IMR-90 (cell line): ENCODE measurements around the gene CDHR4.

Source experiments
- BHLHE40 ChIP-seq: fragments of 150-350 bp; IDR thresholded peaks from 2 replicates; pipeline ENCODE4 v1.6.1; 2016; ENCODE audit warnings: mild to moderate bottlenecking, low read depth, low read length
- CEBPB ChIP-seq: IDR thresholded peaks from 2 replicates; pipeline ENCODE4 v1.6.1; 2012; ENCODE audit warnings: low read depth, low read length, improper control_type of control experiment
- MAFK ChIP-seq: IDR thresholded peaks from 2 replicates; pipeline ENCODE4 v1.6.1; 2012; ENCODE audit warnings: low read depth, low read length, improper control_type of control experiment
- MAZ ChIP-seq: IDR thresholded peaks from 2 replicates; pipeline ENCODE4 v1.6.1; 2012; ENCODE audit warnings: low read depth, mild to moderate bottlenecking, low read length, improper control_type of control experiment, moderate library complexity, borderline replicate concordance
- MXI1 ChIP-seq: IDR thresholded peaks from 2 replicates; pipeline ENCODE4 v1.6.1; 2012; ENCODE audit warnings: low read depth, mild to moderate bottlenecking, low read length, moderate library complexity, borderline replicate concordance
- NFE2L2 ChIP-seq: fragments of 150-350 bp; IDR thresholded peaks from 2 replicates; pipeline ENCODE4 v1.6.1; 2016; ENCODE audit warnings: low read depth, mild to moderate bottlenecking, low read length
- POLR2A ChIP-seq: IDR thresholded peaks from 2 replicates; pipeline ENCODE4 v1.6.1; 2012; ENCODE audit warnings: mild to moderate bottlenecking, low read depth, low read length
- RCOR1 ChIP-seq: IDR thresholded peaks from 2 replicates; pipeline ENCODE4 v1.6.1; 2012; ENCODE audit warnings: mild to moderate bottlenecking, low read length, improper control_type of control experiment; ENCODE audit not compliant: insufficient replicate concordance
- TF ChIP-seq, protein P1 (sequence below): conservative IDR thresholded peaks from 2 replicates; pipeline ENCODE4 v1.5.1; 2012; ENCODE audit warnings: mild to moderate bottlenecking, low read depth, low read length, improper control_type of control experiment
- TF ChIP-seq, protein P2 (sequence below): fragments of 150-350 bp; IDR thresholded peaks from 2 replicates; pipeline ENCODE4 v1.6.1; 2017; ENCODE audit warnings: mild to moderate bottlenecking, antibody characterized with exemption, low read length, low read depth

DNA sequence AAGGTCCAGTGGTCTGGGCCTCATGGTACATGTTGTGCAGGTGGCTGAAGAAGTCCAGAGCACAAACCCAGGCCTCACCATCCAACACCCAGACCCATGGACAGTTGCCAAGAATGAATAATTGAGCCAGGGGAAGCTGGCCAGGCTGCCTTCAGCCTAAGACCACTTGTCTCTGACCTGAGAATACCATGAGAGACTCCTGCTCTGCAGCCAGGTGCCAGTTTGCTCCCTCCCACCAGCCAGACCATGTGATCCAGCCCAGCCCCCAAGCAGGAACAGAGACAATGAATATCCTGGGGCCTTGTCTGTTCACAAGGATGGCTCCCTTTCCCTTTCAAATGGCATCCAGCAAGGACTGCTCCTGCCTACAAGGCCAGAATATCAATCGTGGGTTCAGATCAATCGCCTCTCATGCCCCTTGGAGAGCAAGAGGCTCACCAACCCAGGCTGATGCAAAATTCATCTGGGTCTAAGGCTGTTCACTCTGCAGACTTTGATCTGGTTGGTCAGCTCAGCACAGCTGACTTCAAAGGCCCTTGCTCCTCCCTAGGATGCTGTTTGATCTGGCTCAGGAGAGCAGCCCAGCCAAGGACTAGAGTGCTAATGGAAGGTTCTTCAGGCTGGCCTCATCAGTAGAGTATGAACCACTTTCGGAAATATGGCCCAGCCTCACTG is 43.3 kb upstream of the CDHR4 start:
- TF ChIP-seq, protein P1, sequence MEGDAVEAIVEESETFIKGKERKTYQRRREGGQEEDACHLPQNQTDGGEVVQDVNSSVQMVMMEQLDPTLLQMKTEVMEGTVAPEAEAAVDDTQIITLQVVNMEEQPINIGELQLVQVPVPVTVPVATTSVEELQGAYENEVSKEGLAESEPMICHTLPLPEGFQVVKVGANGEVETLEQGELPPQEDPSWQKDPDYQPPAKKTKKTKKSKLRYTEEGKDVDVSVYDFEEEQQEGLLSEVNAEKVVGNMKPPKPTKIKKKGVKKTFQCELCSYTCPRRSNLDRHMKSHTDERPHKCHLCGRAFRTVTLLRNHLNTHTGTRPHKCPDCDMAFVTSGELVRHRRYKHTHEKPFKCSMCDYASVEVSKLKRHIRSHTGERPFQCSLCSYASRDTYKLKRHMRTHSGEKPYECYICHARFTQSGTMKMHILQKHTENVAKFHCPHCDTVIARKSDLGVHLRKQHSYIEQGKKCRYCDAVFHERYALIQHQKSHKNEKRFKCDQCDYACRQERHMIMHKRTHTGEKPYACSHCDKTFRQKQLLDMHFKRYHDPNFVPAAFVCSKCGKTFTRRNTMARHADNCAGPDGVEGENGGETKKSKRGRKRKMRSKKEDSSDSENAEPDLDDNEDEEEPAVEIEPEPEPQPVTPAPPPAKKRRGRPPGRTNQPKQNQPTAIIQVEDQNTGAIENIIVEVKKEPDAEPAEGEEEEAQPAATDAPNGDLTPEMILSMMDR = no peak
- TF ChIP-seq POLR2A (no peak), MXI1 (no peak), BHLHE40 (no peak), NFE2L2 (no peak), CEBPB (no peak), MAFK (no peak), MAZ (no peak), RCOR1 (no peak)
- TF ChIP-seq, protein P2, sequence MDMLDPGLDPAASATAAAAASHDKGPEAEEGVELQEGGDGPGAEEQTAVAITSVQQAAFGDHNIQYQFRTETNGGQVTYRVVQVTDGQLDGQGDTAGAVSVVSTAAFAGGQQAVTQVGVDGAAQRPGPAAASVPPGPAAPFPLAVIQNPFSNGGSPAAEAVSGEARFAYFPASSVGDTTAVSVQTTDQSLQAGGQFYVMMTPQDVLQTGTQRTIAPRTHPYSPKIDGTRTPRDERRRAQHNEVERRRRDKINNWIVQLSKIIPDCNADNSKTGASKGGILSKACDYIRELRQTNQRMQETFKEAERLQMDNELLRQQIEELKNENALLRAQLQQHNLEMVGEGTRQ = no peak
